Naive thymus-derived CD8-positive, alpha-beta T cell (primary cell): ENCODE measurements around the gene CHTF18. TPM values are rescaled to one million over a fixed set of nuclear protein-coding genes. Genes with fewer than 3 reads are reported as not detected.
A peak's percentile ranks its signal among the peaks of the same experiment; 100 is the strongest.
"Not testable (repeated sequence)": the region's sequence is repeated elsewhere in the genome, so short reads cannot be mapped to it uniquely, and the experiment has no call there.

Source experiments
- ATAC-seq, 2 donors: fragments of 150-1000 bp; cut with Tn5 transposase in 1 of 2; sonication (Bioruptor Pico), chemical (Tn5 transposase) in 1 of 2; 1 replicate in 1 of 2; 2 replicates in 1 of 2; pipeline ENCODE4 v1.10.0; 2021; ENCODE audit warnings: mild to moderate bottlenecking in 2 of 2, moderate library complexity in 2 of 2
- POLR2A ChIA-PET: fragments of 350-600 bp; sonication (Branson Sonifier 250); formaldehyde crosslinking; loops from one replicate; lab custom pipeline; 2021; ENCODE audit warnings: antibody characterized with exemption; lab: Charles Lee
- DNase-seq, 10 donors: peaks; one replicate each; pipeline versions ENCODE4 v3.0.0 to v3.0.0-alpha.2; 2020 to 2022
- H3K27ac Mint-ChIP-seq, 10 donors: one replicate each; pipeline ENCODE4 v1.8.0; 2020 to 2022; ENCODE audit warnings: mild to moderate bottlenecking in 10 of 10, mixed read lengths in 10 of 10, moderate library complexity in 4 of 10, inconsistent platforms in 1 of 10
- H3K27me3 Mint-ChIP-seq, 5 donors: one replicate each; pipeline ENCODE4 v1.8.0; 2021 to 2022; ENCODE audit warnings: mixed read lengths in 5 of 5
- H3K36me3 Mint-ChIP-seq, 3 donors: one replicate each; pipeline ENCODE4 v1.8.0; 2020 to 2022; ENCODE audit warnings: mixed read lengths in 3 of 3, mild to moderate bottlenecking in 2 of 3, inconsistent platforms in 1 of 3
- H3K4me1 Mint-ChIP-seq, 4 donors: one replicate each; pipeline ENCODE4 v1.8.0; 2021 to 2022; ENCODE audit warnings: mixed read lengths in 4 of 4
- H3K4me3 Mint-ChIP-seq, 10 donors: one replicate each; pipeline ENCODE4 v1.8.0; 2020 to 2022; ENCODE audit warnings: mild to moderate bottlenecking in 10 of 10, mixed read lengths in 10 of 10, moderate library complexity in 6 of 10, inconsistent platforms in 1 of 10
- H3K9me3 Mint-ChIP-seq, 9 donors: one replicate each; pipeline ENCODE4 v1.8.0; 2020 to 2022; ENCODE audit warnings: mixed read lengths in 9 of 9, mild to moderate bottlenecking in 3 of 9, inconsistent platforms in 1 of 9, moderate library complexity in 1 of 9
- polyA plus RNA-seq, 3 donors: library from polyadenylated mRNA; unstranded; fragments of 300-500 nt; fragmentation: Illumina TruSeq; gene quantifications; one replicate each; pipeline ENCODE4 v1.2.3, GENCODE V29; 2021
- total RNA-seq, 8 experiments: library from RNA in 2 of 8; stranded (reverse) in 2 of 8; gene quantifications; one replicate each; pipeline ENCODE4 v1.2.3 and lab custom pipeline; 2021 to 2026

The CHTF18 gene
- total and polyA plus RNA-seq, 5 experiments from 2014 or later = 3.5 to 54.3 (median 4.3) TPM

DNA sequence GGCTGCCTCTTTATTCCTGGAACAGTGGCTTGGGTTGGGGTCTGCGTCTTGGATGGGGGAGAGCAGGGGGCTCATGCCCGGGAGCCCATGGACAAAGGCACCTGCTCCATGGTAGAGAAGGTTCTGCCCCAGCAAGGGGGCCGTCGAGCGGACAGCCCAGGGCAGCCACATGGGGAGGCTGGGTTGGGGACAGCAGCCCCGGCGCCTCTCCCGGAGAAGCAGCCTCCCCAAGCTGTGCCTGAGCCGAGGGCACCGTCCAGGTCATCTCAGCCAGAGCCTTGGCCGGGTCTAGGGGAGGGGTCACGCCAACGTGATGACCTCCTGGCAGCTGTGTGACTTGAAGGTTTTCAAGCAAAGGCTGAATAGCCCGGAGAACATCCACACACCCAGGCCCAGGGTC is 45.0 kb downstream of the CHTF18 start:
- peaks cover 1 to 18% (median 10%) of the 10 kb centered on the region in 5 donors for H3K27me3 Mint-ChIP-seq
- no peak overlapping the region for H3K27ac Mint-ChIP-seq
- peaks cover 0 to 4% (median 3%) of the 10 kb centered on the region in 3 donors for H3K36me3 Mint-ChIP-seq
- ATAC-seq = no peak
- no peak overlapping the region for H3K4me3 Mint-ChIP-seq
- POLR2A ChIA-PET = no interaction called here
- peaks cover 0 to 35% (median 4%) of the 10 kb centered on the region in 9 donors for H3K9me3 Mint-ChIP-seq
- no peaks in the 10 kb centered on the region for H3K4me1 Mint-ChIP-seq
- no peak for DNase-seq

DNA sequence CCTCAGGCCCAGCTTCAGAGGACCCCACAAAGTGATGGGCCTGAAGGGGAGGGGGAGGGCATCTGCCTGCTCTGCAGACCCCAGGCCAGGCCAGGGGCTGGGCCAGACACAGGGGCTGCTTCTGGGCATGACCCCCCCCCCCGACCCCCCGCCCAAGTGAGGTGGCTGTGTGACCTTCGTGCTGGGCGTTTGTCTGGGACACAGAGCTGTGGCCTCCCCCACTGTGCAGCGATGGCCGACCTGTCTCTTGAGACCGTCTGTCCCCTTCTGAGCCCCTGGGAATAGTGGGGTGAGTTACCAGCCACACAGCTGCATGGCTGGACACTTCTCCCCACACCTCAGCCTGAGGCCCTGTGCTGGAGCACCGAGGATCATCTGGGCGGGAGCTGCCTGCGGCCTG is 47.0 kb downstream of the CHTF18 start:
- H3K9me3 Mint-ChIP-seq = peaks cover 0 to 36% (median 4%) of the 10 kb centered on the region in 9 donors

DNA sequence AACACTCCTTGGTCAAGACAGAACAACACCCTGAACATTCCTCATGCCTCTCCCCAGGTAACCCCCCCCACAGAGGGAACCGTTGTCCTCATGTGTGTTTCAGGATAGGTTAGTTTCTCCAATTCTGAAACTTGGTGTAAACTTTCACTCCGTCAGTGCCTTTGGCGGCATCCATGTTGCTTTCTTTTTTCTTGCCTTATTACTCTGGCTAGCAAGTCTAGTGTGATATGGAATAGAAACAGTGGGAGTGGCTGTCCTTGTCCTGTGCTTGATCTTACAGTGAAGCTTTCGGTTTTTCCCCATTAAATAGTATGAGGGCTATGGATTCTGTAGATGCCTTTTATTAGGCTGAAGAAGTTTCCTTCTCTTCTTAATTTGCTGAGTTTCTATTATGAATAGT is 47.8 kb downstream of the CHTF18 start:
- ATAC-seq (no peak), DNase-seq (no peak)
- POLR2A ChIA-PET = no interaction called here
- H3K4me1 Mint-ChIP-seq = no peaks in the 10 kb centered on the region
- H3K36me3 Mint-ChIP-seq = peaks cover 0 to 4% (median 3%) of the 10 kb centered on the region in 3 donors
- no peak overlapping the region for H3K4me3 Mint-ChIP-seq
- H3K27me3 Mint-ChIP-seq = peaks cover 0 to 9% (median 6%) of the 10 kb centered on the region in 5 donors
- peak overlapping the region in 1 of 10 donors; percentile 1 for H3K27ac Mint-ChIP-seq
- H3K9me3 Mint-ChIP-seq = peaks cover 0 to 36% (median 4%) of the 10 kb centered on the region in 9 donors

More for the DNA sequence above, 47.0 kb downstream of the CHTF18 start:
- H3K27ac Mint-ChIP-seq = no peak overlapping the region
- POLR2A ChIA-PET = no interaction called here
- peaks cover 0 to 4% (median 3%) of the 10 kb centered on the region in 3 donors for H3K36me3 Mint-ChIP-seq
- ATAC-seq (no peak), DNase-seq (no peak)
- H3K4me3 Mint-ChIP-seq = no peak overlapping the region
- no peaks in the 10 kb centered on the region for H3K4me1 Mint-ChIP-seq
- H3K27me3 Mint-ChIP-seq = peaks cover 0 to 9% (median 7%) of the 10 kb centered on the region in 5 donors

DNA sequence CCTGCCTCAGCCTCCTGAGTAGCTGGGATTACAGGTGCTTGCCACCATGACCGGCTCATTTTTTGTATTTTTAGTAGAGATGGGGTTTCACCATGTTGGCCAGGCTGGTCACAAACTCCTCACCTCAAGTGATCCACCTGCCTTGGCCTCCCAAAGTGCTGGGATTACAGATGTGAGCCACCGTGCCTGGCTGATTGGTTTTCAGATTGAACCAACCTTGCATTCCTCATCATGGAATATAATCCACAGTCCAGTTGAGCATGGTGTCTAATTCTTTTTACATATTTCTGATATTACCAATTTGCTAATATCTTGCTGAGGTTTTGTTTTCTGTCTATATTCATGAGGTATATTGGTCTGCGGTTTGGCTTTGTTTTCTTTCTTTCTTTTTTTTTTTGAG is 48.4 kb downstream of the CHTF18 start:
- DNase-seq, H3K4me3 Mint-ChIP-seq, H3K27me3 Mint-ChIP-seq, H3K27ac Mint-ChIP-seq, ATAC-seq, H3K36me3 Mint-ChIP-seq, POLR2A ChIA-PET, H3K4me1 Mint-ChIP-seq: not testable (repeated sequence)
- peaks cover 0 to 36% (median 4%) of the 10 kb centered on the region in 9 donors for H3K9me3 Mint-ChIP-seq

DNA sequence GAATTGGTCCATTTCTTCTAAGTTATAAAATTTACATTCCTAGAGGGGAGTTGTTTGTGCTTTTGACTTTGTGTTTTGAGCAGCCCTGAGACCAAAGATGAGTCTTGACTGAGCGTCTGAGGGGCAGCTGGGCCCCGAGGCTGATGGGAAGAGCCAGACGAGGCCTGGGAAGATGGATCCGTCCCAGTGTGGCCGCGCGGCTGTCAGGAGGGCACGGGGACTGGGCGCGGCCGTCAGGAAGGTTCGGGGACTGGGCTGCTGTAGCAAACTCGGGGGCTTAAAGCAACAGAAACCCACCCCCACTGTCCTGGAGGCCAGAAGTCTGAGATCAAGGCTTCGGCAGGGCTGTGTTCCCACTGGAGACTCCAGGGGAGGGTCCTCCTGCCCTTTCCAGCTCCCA is 50.3 kb downstream of the CHTF18 start:
- ATAC-seq = no peak
- peaks cover 0 to 4% (median 3%) of the 10 kb centered on the region in 3 donors for H3K36me3 Mint-ChIP-seq
- peaks cover 0 to 36% (median 4%) of the 10 kb centered on the region in 9 donors for H3K9me3 Mint-ChIP-seq
- peaks cover 0 to 9% (median 6%) of the 10 kb centered on the region in 5 donors for H3K27me3 Mint-ChIP-seq
- H3K4me3 Mint-ChIP-seq = no peak overlapping the region
- POLR2A ChIA-PET = no interaction called here
- no peak for DNase-seq
- no peaks in the 10 kb centered on the region for H3K4me1 Mint-ChIP-seq
- H3K27ac Mint-ChIP-seq = no peak overlapping the region

DNA sequence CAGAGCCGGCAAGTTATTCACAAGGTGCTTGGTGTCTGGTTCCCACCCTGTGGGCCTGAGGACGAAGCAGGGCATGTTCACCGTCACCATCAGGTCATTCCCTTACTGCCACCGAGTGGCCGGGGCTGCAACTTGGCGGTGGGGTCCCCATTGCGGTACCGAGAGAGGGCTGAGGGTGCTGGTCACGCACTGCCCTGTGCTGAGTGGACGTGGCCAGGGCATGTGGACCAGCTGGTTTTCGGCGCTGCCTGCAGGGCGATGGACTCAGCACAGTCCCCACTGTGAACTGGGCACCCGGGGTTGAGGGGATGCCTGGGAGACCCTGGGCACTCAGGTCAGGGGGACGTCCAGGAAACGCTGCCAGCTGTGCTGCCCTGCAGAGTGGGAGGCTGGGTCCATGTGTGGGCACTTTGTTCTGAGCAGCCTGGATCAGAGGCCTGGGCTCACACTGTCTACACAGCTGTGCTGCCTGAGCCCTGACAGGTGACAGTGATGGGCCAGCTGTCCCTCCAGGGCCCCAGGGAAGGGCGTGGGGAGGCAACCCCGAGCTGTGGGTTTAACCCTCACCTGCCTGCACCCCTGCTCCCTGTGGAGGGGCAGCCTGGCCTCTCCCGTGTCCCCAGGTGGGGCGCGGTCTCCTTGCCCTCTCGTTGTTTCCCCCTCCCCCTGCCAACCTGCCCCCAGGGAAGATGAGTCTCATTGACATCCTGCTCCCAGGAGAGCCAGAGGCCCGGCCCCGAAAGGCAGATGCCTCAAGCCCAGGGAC is 51.4 kb downstream of the CHTF18 start:
- H3K9me3 Mint-ChIP-seq = peaks cover 0 to 32% (median 4%) of the 10 kb centered on the region in 9 donors
- POLR2A ChIA-PET = no interaction called here
- DNase-seq (peak in 1 of 10 donors; percentile 58), ATAC-seq (no peak)
- peaks cover 0 to 9% (median 6%) of the 10 kb centered on the region in 5 donors for H3K27me3 Mint-ChIP-seq
- H3K27ac Mint-ChIP-seq = peak overlapping the region in 1 of 10 donors; percentile 24
- no peak overlapping the region for H3K4me3 Mint-ChIP-seq
- peaks cover 0 to 4% (median 3%) of the 10 kb centered on the region in 3 donors for H3K36me3 Mint-ChIP-seq
- H3K4me1 Mint-ChIP-seq = no peaks in the 10 kb centered on the region

DNA sequence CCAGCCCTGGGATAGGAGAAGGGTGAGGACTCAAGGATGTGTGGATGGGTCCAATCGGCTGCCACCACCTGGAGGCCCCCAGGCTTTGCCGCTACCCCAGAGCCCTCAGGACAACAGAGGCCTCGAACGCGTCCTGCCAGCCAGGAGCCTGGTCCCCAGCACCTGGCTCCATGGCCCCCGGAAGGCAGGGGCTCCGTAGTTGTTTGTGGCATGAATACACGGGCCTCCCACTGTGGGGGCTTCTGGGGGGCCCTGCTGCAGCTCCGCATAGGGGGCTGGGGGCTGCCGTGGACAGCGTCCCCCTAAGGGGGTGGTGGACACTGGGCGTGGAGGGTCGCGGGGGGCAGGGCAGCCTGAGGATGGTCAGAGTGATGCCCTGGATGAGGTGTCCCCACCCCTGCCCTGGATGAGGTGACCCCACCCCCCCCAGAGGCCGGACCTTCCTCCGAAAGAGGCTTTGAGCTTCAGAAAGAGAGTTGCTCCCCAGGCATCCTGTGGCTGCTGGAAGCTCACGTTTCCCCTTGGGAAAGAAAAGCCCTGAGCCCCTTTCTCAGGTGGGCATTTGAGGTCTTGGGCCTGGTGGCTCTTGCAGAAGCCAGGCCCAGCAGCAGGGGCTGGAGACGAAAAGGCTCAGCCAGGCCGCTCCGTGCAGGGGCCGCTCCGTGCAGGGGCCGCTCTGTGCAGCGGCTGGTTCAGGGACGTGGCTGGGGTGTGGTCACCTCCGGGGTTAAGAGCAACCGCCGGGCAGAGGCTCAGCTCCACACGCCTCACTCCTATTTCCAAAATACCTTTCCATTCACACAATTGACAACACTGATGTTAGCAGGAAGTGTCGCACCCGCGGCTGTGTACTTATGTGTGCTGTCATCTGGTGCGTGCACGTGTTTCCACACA is 52.4 kb downstream of the CHTF18 start:
- peak in 1 of 10 donors; percentile 32 for DNase-seq
- Mint-ChIP-seq H3K9me3 (peaks cover 0 to 29% (median 4%) of the 10 kb centered on the region in 9 donors), H3K4me3 (no peak overlapping the region), H3K4me1 (no peaks in the 10 kb centered on the region), H3K36me3 (peaks cover 0 to 4% (median 3%) of the 10 kb centered on the region in 3 donors), H3K27me3 (peaks cover 0 to 9% (median 3%) of the 10 kb centered on the region in 5 donors), H3K27ac (no peak overlapping the region)
- POLR2A ChIA-PET = no interaction called here
- ATAC-seq = no peak

DNA sequence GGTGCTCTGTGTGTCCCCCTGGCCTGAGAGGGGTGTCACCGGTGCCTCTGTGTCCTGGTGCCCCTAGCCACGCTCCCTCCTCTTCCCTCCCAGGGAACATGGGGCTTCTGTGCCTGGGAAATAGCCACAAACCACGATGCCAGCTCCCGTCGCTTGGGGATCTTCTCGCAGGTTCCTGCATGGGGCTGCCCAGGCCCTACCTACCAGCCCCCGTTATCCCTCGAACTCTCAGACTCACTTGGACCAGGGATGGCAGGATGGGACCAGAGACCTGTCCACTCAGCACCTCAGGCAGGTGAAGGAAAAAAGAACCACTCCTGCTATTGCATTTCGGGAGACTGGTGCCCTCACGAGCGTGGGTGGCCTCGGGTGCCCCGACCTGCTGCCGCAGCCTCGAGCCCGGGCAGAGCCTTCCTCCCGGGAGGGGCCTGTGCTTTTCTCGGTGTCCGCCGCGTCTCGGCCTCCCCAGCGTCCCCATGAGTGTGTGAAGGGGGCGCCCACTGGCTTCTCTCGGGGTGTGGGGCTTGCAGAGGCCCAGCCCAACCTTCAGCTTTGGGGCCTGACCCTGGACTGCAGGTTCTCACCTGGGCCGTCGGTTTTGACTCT is 53.1 kb downstream of the CHTF18 start:
- peak in 1 of 10 donors; percentile 45 for DNase-seq
- H3K4me3 Mint-ChIP-seq = no peak overlapping the region
- H3K36me3 Mint-ChIP-seq = no peaks in the 10 kb centered on the region
- POLR2A ChIA-PET = no interaction called here
- peaks cover 0 to 9% (median 2%) of the 10 kb centered on the region in 5 donors for H3K27me3 Mint-ChIP-seq
- no peak overlapping the region for H3K27ac Mint-ChIP-seq
- H3K9me3 Mint-ChIP-seq = peaks cover 0 to 22% (median 2%) of the 10 kb centered on the region in 9 donors
- H3K4me1 Mint-ChIP-seq = no peaks in the 10 kb centered on the region
- ATAC-seq = no peak

DNA sequence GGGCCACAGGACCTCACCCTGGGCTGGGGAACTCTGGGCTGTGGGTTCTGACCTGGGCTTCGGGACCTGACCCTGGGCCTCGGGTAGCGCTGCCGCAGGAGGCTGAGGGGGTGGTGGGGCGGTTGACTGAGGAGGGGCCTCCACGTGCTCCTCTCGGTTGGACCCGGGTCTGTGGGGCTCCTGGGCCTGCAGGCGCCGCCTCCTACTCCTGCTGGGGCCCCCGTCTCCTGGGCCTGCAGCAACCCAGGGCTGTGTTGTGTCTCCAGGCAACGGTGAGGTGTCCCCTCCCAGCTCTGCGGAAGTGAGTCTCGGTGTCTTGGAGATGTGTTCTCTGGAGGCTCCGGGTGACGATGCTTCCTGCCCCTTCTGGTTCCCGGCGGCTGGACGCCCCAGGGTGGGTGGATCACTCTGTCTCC is 53.6 kb downstream of the CHTF18 start:
- Mint-ChIP-seq H3K4me3 (no peak overlapping the region), H3K27me3 (peaks cover 0 to 9% (median 2%) of the 10 kb centered on the region in 5 donors), H3K4me1 (no peaks in the 10 kb centered on the region), H3K36me3 (no peaks in the 10 kb centered on the region), H3K27ac (no peak overlapping the region), H3K9me3 (peaks cover 0 to 17% (median under 1%) of the 10 kb centered on the region in 9 donors)
- POLR2A ChIA-PET = no interaction called here
- DNase-seq (peak in 2 of 10 donors; percentile 22 to 61), ATAC-seq (peak; percentile 54 to 57)

DNA sequence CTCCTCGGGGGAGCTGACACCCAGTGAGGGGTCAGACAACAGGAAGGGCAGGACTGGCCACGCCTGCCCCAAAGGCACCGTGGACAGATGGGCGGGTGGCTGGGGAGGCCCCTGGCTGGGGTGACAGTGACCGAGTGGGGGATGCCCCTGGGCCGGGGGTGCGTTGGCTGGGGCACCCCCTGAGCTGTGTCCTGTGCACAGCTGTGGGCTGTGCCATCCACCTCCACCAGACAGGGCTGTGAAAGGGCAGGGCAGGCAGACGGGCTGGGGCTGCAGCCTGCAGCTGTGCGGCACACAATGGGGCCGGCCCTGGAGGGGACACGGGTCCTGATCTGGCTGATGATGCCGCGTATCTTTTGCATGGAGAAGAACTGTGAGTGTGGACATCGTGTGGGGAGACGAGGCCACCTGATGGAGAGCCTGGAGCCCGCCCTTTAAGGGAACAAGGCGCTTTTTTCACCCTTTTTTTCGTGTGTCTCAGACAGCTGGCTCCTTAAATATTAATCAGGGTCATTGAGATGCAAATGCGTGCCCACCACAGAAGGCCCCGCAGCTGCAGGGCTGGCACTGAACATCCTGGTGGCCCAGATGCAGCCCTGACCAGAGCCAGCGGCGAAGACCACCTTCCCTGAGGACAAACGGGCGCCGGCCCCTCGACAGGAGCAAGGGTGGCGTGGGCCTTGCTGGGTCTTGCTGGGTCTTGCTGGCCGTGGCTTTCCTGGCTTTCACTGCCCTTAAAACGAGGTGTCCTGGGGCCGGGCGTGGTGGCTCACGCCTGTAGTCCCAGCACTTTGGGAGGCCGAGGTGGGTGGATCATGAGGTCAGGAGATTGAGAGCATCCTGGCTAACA is 54.5 kb downstream of the CHTF18 start:
- POLR2A ChIA-PET = no interaction called here
- ATAC-seq (no peak), DNase-seq (peak in 1 of 10 donors; percentile 56)
- Mint-ChIP-seq H3K36me3 (no peaks in the 10 kb centered on the region), H3K4me1 (no peaks in the 10 kb centered on the region), H3K27me3 (peaks cover 0 to 9% (median 2%) of the 10 kb centered on the region in 5 donors), H3K27ac (peak overlapping the region in 1 of 10 donors; percentile 50), H3K4me3 (no peak overlapping the region), H3K9me3 (peaks cover 0 to 9% (median 0%) of the 10 kb centered on the region in 9 donors)

DNA sequence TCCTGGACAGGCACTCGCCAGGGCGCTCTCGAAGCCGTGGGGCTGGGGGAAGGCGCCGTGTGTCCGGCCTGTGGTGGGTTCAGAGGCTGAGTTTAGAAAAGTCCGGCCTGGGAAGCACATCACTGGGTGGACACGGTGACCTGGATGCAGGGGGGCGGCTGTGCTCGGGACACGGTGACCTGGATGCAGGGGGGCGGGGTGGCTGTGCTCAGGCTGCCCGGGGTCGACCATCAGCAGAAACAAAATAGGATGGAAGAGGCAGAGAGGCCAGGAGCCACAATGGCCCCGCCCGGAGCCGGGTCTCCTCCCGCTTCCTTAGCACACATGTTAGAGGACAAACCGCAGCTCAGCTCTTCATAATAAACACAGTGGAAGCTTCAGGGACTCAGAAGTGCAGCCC is 55.4 kb downstream of the CHTF18 start:
- no peak overlapping the region for H3K27ac Mint-ChIP-seq
- H3K36me3 Mint-ChIP-seq = no peaks in the 10 kb centered on the region
- no peaks in the 10 kb centered on the region for H3K4me1 Mint-ChIP-seq
- ATAC-seq = no peak
- POLR2A ChIA-PET = no interaction called here
- peak in 1 of 10 donors; percentile 58 for DNase-seq
- no peak overlapping the region for H3K4me3 Mint-ChIP-seq
- peaks cover 0 to 2% (median 0%) of the 10 kb centered on the region in 9 donors for H3K9me3 Mint-ChIP-seq
- H3K27me3 Mint-ChIP-seq = peaks cover 0 to 7% (median 0%) of the 10 kb centered on the region in 5 donors
